Liver (tissue), 3 donors: Measurements from ENCODE around the gene RAD51B.

ENCODE experiments used
- CTCF ChIP-seq: fragments of 150-350 bp; IDR thresholded peaks from 2 replicates; pipeline ENCODE4 v1.5.1; 2017; ENCODE audit warnings: improper control_type of control experiment, low read depth, low read length; ENCODE audit not compliant: missing input control
- FOXA1 ChIP-seq: IDR thresholded peaks from 2 replicates; pipeline ENCODE4 v1.6.1; 2016; ENCODE audit warnings: antibody characterized with exemption
- GABPA ChIP-seq, 2 donors: IDR thresholded peaks in 1 of 2; conservative IDR thresholded peaks in 1 of 2; 2 replicates each; pipeline ENCODE4 v1.6.1; 2016; ENCODE audit warnings: antibody characterized with exemption in 2 of 2, mild to moderate bottlenecking in 1 of 2, moderate library complexity in 1 of 2
- HNF4G ChIP-seq: IDR thresholded peaks from 2 replicates; pipeline ENCODE4 v1.6.1; 2016; ENCODE audit warnings: antibody characterized with exemption
- JUND ChIP-seq, 2 donors: IDR thresholded peaks; 2 replicates each; pipeline ENCODE4 v1.6.1; 2016; ENCODE audit warnings: antibody characterized with exemption in 2 of 2
- TAF1 ChIP-seq: conservative IDR thresholded peaks from 2 replicates; pipeline ENCODE4 v1.6.1; 2016; ENCODE audit warnings: antibody characterized with exemption, mild to moderate bottlenecking
- YY1 ChIP-seq: IDR thresholded peaks from 2 replicates; pipeline ENCODE4 v1.6.1; 2016; ENCODE audit warnings: antibody characterized with exemption, mild to moderate bottlenecking
- ZBTB33 ChIP-seq: IDR thresholded peaks from 2 replicates; pipeline ENCODE4 v1.6.1; 2016; ENCODE audit warnings: antibody characterized with exemption
- TF ChIP-seq, protein P1 (sequence below): IDR thresholded peaks from 2 replicates; pipeline ENCODE4 v1.6.1; 2016; ENCODE audit warnings: antibody characterized with exemption
- TF ChIP-seq, protein P2 (sequence below): IDR thresholded peaks from 2 replicates; pipeline ENCODE4 v1.6.1; 2016; ENCODE audit warnings: antibody characterized with exemption, mild to moderate bottlenecking
- donor health status: healthy.
- donor health status: healthy.

DNA sequence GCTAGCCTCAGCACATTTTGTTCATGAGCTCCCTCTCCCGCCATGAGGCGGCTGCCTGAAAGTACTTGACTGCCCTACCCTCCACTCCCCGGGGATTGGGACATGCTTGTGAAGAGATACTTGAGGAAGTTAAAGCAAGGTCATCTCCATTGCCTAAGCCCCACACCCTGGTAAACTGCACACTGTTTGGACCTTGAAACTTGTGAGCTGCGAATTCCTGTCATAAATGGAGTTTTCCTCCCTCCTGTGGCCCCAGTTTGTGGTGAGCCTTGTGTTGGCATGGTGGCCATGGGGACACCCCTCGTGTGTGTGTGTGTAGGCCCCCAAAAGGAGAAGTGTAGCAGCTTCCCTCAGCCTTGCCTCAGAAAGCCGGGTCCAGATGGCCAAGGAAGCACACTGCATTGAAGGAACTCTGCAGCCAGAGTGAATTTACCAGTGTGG lies 577.8 kb downstream of the RAD51B start:
- no peak for TF ChIP-seq CTCF
- no peak for TF ChIP-seq FOXA1
- TF ChIP-seq, protein P1, sequence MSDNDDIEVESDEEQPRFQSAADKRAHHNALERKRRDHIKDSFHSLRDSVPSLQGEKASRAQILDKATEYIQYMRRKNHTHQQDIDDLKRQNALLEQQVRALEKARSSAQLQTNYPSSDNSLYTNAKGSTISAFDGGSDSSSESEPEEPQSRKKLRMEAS, result no peak
- no peak for TF ChIP-seq TAF1
- TF ChIP-seq, protein P2, sequence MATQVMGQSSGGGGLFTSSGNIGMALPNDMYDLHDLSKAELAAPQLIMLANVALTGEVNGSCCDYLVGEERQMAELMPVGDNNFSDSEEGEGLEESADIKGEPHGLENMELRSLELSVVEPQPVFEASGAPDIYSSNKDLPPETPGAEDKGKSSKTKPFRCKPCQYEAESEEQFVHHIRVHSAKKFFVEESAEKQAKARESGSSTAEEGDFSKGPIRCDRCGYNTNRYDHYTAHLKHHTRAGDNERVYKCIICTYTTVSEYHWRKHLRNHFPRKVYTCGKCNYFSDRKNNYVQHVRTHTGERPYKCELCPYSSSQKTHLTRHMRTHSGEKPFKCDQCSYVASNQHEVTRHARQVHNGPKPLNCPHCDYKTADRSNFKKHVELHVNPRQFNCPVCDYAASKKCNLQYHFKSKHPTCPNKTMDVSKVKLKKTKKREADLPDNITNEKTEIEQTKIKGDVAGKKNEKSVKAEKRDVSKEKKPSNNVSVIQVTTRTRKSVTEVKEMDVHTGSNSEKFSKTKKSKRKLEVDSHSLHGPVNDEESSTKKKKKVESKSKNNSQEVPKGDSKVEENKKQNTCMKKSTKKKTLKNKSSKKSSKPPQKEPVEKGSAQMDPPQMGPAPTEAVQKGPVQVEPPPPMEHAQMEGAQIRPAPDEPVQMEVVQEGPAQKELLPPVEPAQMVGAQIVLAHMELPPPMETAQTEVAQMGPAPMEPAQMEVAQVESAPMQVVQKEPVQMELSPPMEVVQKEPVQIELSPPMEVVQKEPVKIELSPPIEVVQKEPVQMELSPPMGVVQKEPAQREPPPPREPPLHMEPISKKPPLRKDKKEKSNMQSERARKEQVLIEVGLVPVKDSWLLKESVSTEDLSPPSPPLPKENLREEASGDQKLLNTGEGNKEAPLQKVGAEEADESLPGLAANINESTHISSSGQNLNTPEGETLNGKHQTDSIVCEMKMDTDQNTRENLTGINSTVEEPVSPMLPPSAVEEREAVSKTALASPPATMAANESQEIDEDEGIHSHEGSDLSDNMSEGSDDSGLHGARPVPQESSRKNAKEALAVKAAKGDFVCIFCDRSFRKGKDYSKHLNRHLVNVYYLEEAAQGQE, result no peak
- no peak for TF ChIP-seq HNF4G
- no peak for TF ChIP-seq JUND (IDR thresholded peaks at IDR 0.05)
- no peak for TF ChIP-seq YY1
- TF ChIP-seq GABPA (IDR thresholded peaks at IDR 0.05 in 1 of 2, conservative IDR thresholded peaks at IDR 0.05 in 1 of 2), result no peak
- TF ChIP-seq ZBTB33, result no peak
